ENCODE measurements around the gene NECTIN4. TPM values are rescaled to one million over a fixed set of nuclear protein-coding genes. Genes with fewer than 3 reads are reported as not detected.

Gene NECTIN4
- total RNA-seq, 1 donor: under 0.01 TPM

DNA sequence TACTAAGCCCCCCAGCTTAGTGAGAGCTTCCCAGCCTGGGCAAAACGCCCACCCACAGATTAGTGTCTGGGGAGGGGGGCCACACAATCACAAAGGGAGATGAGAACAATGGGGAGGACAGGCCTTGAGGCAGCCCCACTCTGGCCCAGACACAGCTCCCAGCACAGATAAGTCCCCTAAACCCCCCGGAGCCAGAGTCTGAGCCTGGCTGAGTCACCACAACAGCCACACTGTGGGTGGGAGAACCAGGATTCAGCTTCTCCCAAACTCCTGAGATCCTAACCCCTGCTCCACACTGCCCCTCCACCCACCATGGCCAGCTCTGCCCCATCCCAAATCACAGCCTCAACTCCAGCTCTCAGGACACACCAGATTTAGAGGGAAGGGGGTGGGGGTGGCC, 4.2 kb downstream of the NECTIN4 start:
- Histone ChIP-seq H2AFZ (ENCODE audit: low read length) (peak overlapping the region; percentile 32), H3K79me2 (ENCODE audit: insufficient read depth, low read length) (no peaks in the 10 kb centered on the region), H3K36me3 (ENCODE audit: insufficient read depth, low read length) (no peaks in the 10 kb centered on the region), H4K20me1 (ENCODE audit: insufficient read depth, low read length) (no peaks in the 10 kb centered on the region), H3K4me2 (ENCODE audit: insufficient read depth, low read length) (no peak overlapping the region), H3K27me3 (ENCODE audit: insufficient read depth, low read length) (no peaks in the 10 kb centered on the region), H3K4me3 (ENCODE audit: insufficient read depth, low read length) (no peak overlapping the region), H3K27ac (ENCODE audit: low read depth, low read length) (peak overlapping the region; percentile 42), H3K4me1 (ENCODE audit: insufficient read depth, low read length) (peaks cover 47% of the 10 kb centered on the region), H3K9me3 (ENCODE audit: low read depth, low read length) (no peaks in the 10 kb centered on the region)
- DNase-seq (ENCODE audit: insufficient read length, low spot score, missing footprints): peak; percentile 83
- TF ChIP-seq, protein P1, sequence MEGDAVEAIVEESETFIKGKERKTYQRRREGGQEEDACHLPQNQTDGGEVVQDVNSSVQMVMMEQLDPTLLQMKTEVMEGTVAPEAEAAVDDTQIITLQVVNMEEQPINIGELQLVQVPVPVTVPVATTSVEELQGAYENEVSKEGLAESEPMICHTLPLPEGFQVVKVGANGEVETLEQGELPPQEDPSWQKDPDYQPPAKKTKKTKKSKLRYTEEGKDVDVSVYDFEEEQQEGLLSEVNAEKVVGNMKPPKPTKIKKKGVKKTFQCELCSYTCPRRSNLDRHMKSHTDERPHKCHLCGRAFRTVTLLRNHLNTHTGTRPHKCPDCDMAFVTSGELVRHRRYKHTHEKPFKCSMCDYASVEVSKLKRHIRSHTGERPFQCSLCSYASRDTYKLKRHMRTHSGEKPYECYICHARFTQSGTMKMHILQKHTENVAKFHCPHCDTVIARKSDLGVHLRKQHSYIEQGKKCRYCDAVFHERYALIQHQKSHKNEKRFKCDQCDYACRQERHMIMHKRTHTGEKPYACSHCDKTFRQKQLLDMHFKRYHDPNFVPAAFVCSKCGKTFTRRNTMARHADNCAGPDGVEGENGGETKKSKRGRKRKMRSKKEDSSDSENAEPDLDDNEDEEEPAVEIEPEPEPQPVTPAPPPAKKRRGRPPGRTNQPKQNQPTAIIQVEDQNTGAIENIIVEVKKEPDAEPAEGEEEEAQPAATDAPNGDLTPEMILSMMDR (IDR thresholded peaks at IDR 0.05; ENCODE audit: extremely low read depth, low read depth, low read length): no peak

DNA sequence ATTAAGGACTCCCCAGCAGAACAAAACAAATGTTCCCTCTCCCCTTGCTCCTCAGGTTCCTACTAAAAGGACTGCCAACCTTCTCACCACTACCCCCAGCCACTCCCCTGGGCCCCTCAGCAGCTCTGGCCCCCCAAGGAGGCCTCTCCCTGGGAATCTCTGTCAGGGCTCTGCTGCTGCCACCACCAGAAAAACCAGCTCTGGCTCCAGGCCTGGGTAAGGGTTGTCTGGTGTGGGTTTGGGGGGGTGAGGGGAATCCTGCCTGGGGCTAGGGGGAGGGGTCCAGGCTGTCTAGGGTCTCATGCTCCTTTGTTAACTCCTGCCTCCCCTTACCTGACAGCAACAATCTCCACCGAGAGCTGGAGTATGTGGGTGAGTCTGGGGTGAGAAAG, 4.8 kb downstream of the NECTIN4 start:
- Histone ChIP-seq H2AFZ (ENCODE audit: low read length) (no peak overlapping the region), H3K9me3 (ENCODE audit: low read depth, low read length) (no peaks in the 10 kb centered on the region), H3K27ac (ENCODE audit: low read depth, low read length) (peak overlapping the region; percentile 80), H3K27me3 (ENCODE audit: insufficient read depth, low read length) (no peaks in the 10 kb centered on the region), H3K4me3 (ENCODE audit: insufficient read depth, low read length) (no peak overlapping the region), H4K20me1 (ENCODE audit: insufficient read depth, low read length) (no peaks in the 10 kb centered on the region), H3K4me1 (ENCODE audit: insufficient read depth, low read length) (peaks cover 48% of the 10 kb centered on the region), H3K79me2 (ENCODE audit: insufficient read depth, low read length) (no peaks in the 10 kb centered on the region), H3K4me2 (ENCODE audit: insufficient read depth, low read length) (no peak overlapping the region), H3K36me3 (ENCODE audit: insufficient read depth, low read length) (no peaks in the 10 kb centered on the region)
- DNase-seq (ENCODE audit: insufficient read length, low spot score, missing footprints): no peak
- TF ChIP-seq, protein P1 (IDR thresholded peaks at IDR 0.05; ENCODE audit: extremely low read depth, low read depth, low read length): no peak

DNA sequence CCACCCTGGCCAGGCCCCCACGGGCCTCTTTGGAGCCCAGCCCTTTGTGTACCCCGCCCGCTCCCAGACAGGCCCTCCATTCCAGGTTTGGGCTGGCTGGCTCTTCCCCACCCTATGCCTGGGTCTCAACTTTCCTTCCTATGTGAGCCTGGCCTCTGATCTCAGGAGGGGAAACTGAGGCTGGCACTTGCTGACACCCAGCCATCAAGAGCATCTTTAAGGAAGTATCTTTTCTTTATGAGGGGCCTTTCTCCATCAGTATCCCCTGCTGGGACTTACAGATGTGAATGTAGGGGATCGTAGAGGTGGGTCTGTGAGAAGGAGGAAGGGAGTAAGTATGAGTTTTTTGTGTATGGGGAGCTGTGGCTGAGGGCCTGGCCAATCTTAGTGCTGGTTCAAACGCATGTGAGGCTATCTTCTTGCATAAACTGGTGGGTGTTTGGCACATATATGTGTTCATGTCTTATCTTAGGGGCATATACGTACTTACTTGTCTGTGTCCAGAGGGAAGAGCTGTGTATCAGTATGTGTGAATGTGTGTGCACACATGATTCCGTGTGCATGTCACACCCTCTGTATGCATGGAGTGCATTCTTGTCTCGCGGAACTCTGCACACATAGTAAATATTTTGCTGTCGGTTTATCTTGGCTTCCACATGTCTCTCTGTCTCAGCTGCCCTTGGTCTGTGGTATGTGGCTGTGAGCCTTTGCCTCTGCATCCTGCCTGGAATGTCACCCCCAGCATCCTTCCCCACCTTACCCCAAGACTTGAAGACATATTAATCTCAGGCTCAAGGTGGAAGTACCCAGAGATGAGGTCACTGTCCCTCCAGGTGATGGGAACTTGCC, 5.4 kb downstream of the NECTIN4 start:
- H3K27ac ChIP-seq (ENCODE audit: low read depth, low read length): peak overlapping the region; percentile 80
- no peaks in the 10 kb centered on the region for H3K9me3 ChIP-seq (ENCODE audit: low read depth, low read length)
- no peak overlapping the region for H3K4me2 ChIP-seq (ENCODE audit: insufficient read depth, low read length)
- H3K4me1 ChIP-seq (ENCODE audit: insufficient read depth, low read length): peaks cover 46% of the 10 kb centered on the region
- TF ChIP-seq, protein P1 (IDR thresholded peaks at IDR 0.05; ENCODE audit: extremely low read depth, low read depth, low read length): no peak
- H4K20me1 ChIP-seq (ENCODE audit: insufficient read depth, low read length): no peaks in the 10 kb centered on the region
- no peak overlapping the region for H2AFZ ChIP-seq (ENCODE audit: low read length)
- H3K79me2 ChIP-seq (ENCODE audit: insufficient read depth, low read length): no peaks in the 10 kb centered on the region
- DNase-seq (ENCODE audit: insufficient read length, low spot score, missing footprints): peak; percentile 83
- no peaks in the 10 kb centered on the region for H3K27me3 ChIP-seq (ENCODE audit: insufficient read depth, low read length)
- H3K4me3 ChIP-seq (ENCODE audit: insufficient read depth, low read length): no peak overlapping the region
- no peaks in the 10 kb centered on the region for H3K36me3 ChIP-seq (ENCODE audit: insufficient read depth, low read length)

DNA sequence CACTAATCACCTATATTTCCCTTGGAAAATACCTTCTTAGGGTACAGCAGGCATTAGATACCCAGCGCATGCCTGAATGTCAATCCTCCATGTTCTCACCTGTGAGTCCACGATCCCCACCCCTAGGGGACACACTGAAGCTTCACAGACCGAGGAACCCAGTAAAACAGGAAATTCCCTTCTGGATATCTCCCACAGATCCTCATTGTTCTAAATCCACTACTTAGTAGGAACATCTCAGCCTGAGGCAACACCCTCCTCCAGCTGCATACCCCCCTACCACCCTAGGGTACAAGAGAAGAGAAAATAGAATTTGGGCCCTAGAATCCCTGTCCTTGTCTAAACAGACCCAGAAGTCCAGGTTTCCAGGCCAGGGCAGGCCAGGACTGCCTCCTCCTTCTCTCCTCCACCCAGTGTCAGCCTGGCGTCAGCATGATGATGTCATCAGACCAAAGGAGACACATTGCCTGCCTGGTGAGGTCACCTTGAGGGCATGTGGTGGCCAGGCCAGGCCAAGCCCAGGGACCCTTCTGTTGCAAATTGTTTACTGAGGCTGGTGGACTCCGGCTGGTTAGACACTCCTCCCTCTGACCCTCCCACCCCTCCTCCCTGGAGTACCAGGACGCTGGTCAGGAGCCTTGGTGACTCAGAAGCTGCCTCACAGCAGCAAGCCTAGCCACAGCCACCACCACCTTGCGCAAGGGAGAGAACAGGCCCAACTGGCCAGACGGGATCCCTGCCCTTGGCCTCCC, 6.2 kb downstream of the NECTIN4 start:
- H3K9me3 ChIP-seq (ENCODE audit: low read depth, low read length): no peaks in the 10 kb centered on the region
- TF ChIP-seq, protein P1 (IDR thresholded peaks at IDR 0.05; ENCODE audit: extremely low read depth, low read depth, low read length): no peak
- H3K27ac ChIP-seq (ENCODE audit: low read depth, low read length): peak overlapping the region; percentile 80
- no peak overlapping the region for H3K4me3 ChIP-seq (ENCODE audit: insufficient read depth, low read length)
- H3K79me2 ChIP-seq (ENCODE audit: insufficient read depth, low read length): no peaks in the 10 kb centered on the region
- no peaks in the 10 kb centered on the region for H4K20me1 ChIP-seq (ENCODE audit: insufficient read depth, low read length)
- no peaks in the 10 kb centered on the region for H3K36me3 ChIP-seq (ENCODE audit: insufficient read depth, low read length)
- no peaks in the 10 kb centered on the region for H3K27me3 ChIP-seq (ENCODE audit: insufficient read depth, low read length)
- peak overlapping the region; percentile 69 for H2AFZ ChIP-seq (ENCODE audit: low read length)
- peaks cover 38% of the 10 kb centered on the region for H3K4me1 ChIP-seq (ENCODE audit: insufficient read depth, low read length)
- peak overlapping the region; percentile 16 for H3K4me2 ChIP-seq (ENCODE audit: insufficient read depth, low read length)
- DNase-seq (ENCODE audit: insufficient read length, low spot score, missing footprints): peak; percentile 98
